Neuron (in vitro differentiated cells): ENCODE data around the gene TTC28.

ENCODE experiments used
- H2AFZ ChIP-seq: one replicate; pipeline ENCODE4 v1.6.1; 2013; ENCODE audit warnings: low read depth, mild to moderate bottlenecking, inconsistent platforms, low read length, moderate library complexity
- H3K27me3 ChIP-seq: one replicate; pipeline ENCODE4 v1.6.1; 2013; ENCODE audit warnings: low read length; ENCODE audit not compliant: insufficient read depth
- H3K36me3 ChIP-seq: one replicate; pipeline ENCODE4 v1.6.1; 2013; ENCODE audit warnings: low read length; ENCODE audit not compliant: insufficient read depth
- H3K4me1 ChIP-seq: one replicate; pipeline ENCODE4 v1.6.1; 2013; ENCODE audit warnings: low read length; ENCODE audit not compliant: insufficient read depth
- H3K4me3 ChIP-seq: 2 replicates; pipeline ENCODE4 v1.5.1; 2013; ENCODE audit warnings: mild to moderate bottlenecking, low read length, moderate library complexity
- H3K9me3 ChIP-seq: one replicate; pipeline ENCODE4 v1.6.1; 2013; ENCODE audit warnings: low read length

Gene TTC28

DNA sequence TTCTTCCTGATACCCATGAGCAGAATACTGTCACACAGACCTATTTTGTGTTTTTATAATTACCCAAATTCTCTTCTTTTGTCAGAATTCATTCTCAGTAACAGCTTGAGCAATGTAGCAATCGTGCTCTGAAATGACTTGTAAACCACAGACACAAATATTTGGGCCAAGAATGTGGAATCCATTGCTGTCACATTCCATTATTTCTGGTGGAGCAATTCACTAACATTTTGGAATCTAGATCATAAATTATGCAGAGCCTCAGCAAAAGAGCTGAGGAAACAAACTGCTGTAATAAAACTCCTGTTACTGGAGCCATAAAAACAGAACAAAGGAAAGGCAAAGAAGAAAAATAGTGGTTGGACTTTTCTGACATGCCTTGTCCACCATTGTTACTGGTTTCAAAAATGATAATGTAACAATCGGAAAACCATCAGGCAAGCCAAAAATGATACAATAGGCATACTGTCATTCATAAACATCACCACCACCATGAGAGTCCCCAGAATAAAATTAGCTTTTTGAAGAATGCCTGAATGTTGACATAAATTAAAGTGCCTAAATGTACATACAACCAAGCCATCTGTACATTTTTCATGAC lies 537.2 kb downstream of the TTC28 start:
- Histone ChIP-seq H3K36me3 (no peaks in the 10 kb centered on the region), H3K9me3 (no peaks in the 10 kb centered on the region), H3K4me1 (peaks cover 54% of the 10 kb centered on the region), H3K4me3 (no peak overlapping the region), H2AFZ (no peak overlapping the region), H3K27me3 (no peaks in the 10 kb centered on the region)

DNA sequence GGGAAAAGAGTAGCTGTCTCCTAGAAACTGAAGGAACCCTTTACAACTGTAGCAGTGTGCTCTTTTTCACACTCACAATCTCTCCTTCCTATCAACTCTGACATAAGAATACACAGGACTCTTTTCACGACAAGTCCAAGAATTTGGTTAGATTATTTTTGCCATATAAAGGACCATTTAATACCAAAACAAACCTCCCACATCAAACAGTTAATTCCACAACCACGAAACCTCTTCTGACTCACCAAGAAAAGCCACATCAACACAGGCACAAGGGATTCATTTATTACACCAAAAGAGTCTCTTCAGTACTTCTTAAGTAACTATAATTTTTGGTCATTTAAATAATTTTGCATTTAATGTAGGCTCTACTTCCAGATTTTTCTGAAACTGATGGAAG lies 538.0 kb downstream of the TTC28 start:
- H2AFZ ChIP-seq, result no peak overlapping the region
- H3K4me3 ChIP-seq, result no peak overlapping the region
- no peaks in the 10 kb centered on the region for H3K27me3 ChIP-seq
- peaks cover 46% of the 10 kb centered on the region for H3K4me1 ChIP-seq
- peaks cover 4% of the 10 kb centered on the region for H3K9me3 ChIP-seq
- H3K36me3 ChIP-seq, result no peaks in the 10 kb centered on the region

DNA sequence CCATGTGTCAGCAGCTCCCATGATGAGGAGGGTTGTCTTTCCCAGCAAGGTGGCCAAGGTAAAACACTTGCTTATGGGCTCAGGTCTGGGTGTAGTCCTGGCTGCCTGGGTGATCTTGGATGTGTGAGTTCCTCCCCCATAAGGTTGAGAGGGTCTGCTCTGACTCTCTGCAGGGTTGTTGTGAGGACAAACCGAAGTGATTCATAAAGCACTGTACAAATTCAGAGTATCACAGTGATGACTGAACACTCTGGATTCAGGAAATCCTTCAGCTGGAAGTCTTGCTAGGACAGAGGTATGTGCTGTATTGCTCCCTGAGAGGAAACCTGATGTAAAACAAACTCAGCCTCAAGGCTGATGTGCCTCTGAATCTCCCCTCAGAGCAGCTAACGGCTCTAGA lies 539.7 kb downstream of the TTC28 start:
- peaks cover 33% of the 10 kb centered on the region for H3K4me1 ChIP-seq
- peaks cover 4% of the 10 kb centered on the region for H3K9me3 ChIP-seq
- no peaks in the 10 kb centered on the region for H3K27me3 ChIP-seq
- H3K36me3 ChIP-seq, result no peaks in the 10 kb centered on the region
- no peak overlapping the region for H3K4me3 ChIP-seq
- no peak overlapping the region for H2AFZ ChIP-seq

DNA sequence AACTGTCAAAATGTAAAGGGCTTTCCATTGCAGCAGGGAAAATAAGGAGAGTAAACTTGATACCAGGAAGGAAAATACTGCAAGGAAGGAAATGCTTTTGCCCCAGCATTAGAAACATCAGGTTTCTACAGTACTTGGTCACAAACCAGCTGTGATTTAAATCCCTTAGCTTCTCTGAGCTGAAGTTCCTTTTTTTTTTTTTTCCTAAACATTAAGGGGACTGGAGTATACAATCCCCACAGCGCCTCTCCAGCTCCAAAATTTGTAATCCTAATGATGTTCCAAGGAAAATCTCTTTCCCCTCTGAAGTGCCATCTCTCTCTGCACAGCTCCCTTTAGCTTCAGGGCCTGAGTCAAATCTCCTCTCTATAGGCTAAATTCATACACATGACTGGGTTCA lies 540.1 kb downstream of the TTC28 start:
- peaks cover 4% of the 10 kb centered on the region for H3K9me3 ChIP-seq
- H3K4me1 ChIP-seq, result peaks cover 33% of the 10 kb centered on the region
- H3K36me3 ChIP-seq, result no peaks in the 10 kb centered on the region

DNA sequence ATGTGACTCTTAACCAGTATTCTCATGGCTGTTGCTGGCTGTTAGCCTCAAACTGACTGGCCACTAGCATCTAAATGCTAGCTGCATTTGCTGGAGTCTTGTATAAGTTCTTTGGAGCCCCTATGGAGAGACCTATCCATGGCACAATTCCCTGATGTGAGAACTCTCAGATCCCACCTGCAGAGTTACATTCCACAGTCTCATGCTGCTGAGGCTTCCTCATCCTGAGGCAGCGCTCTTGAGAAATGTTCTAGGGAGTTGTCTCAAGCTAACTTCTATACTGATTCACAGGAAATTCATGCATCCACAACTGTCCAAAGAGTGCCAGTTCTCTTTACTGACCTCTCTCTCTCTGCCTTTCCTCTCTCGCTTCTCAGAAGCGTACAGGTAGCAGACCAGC lies 542.6 kb downstream of the TTC28 start:
- H3K4me1 ChIP-seq, result peaks cover 15% of the 10 kb centered on the region
- peaks cover 5% of the 10 kb centered on the region for H3K9me3 ChIP-seq
- peaks cover 2% of the 10 kb centered on the region for H3K36me3 ChIP-seq
- H3K4me3 ChIP-seq, result no peak overlapping the region
- no peak overlapping the region for H2AFZ ChIP-seq
- no peaks in the 10 kb centered on the region for H3K27me3 ChIP-seq

More for the DNA sequence above, 540.1 kb downstream of the TTC28 start:
- Histone ChIP-seq H3K4me3 (no peak overlapping the region), H2AFZ (no peak overlapping the region), H3K27me3 (no peaks in the 10 kb centered on the region)

DNA sequence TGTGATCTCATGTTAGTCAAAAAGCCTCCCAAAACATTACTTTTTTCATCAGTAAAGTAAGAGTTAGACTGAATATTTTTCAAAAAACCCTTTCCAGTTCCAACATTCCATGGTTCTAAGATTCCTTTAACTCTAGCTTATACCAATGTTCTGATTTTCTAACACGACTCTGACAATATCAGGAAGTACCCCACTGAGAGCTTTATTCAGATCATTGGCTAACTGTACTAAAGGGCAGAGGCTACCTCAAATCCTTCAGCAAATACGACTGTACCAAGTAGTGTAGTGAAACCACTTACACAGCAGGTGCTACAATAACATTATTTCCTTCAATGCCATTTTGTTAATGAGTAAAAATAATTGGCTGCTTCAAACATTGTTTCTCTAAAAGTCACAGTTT lies 547.2 kb downstream of the TTC28 start:
- no peaks in the 10 kb centered on the region for H3K27me3 ChIP-seq
- no peak overlapping the region for H3K4me3 ChIP-seq
- H3K9me3 ChIP-seq, result peaks cover 5% of the 10 kb centered on the region
- H3K4me1 ChIP-seq, result no peaks in the 10 kb centered on the region
- peaks cover 2% of the 10 kb centered on the region for H3K36me3 ChIP-seq
- H2AFZ ChIP-seq, result no peak overlapping the region

DNA sequence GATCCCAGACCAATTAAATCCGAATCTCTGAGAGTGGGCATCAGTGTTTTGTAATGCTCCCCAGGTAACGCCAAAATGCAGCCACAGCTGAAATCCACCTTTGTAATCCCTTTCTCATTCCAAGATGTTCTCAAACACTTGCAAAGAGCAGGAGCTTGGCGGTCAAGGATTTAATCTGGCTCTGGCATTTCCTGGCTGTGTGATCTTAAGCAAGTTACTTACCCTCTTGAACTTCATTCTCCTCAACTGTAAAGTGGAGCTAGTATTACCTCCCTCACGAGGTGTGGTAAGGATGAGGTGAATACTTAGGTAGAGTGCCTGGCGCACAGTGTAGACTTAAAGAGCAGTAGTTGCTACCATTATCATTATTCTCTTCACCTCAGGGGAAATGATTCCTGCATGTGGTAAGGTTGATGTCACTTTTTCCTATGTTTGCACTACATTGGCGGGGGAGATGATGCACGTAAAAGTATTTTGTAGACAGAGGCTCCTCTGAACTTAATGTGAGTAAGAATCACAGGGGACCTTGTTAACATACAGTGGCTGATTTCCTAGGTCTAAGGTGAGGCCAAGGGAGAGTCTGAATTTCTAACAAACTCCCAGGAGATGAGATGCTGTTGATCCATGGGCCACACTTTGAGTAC lies 550.2 kb downstream of the TTC28 start:
- no peaks in the 10 kb centered on the region for H3K4me1 ChIP-seq
- no peak overlapping the region for H3K4me3 ChIP-seq

DNA sequence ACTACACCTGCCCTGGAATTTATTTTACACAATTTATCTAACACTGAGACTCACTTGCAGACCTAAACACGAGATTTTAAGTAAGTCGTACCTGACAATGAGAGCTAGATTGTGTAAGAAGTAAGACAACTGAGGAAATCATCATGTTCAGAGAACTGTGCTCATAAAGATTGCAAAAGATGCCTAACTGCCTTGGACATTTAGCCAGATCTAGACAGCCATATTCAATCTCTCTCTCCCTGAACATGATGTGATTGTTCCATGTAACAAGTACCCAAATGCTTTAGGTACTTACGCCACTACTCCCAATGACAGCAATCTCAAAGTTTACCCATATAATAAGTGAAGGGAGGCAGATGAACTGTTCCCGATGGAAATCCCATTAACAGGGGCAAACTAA lies 550.8 kb downstream of the TTC28 start:
- H3K36me3 ChIP-seq, result peaks cover 2% of the 10 kb centered on the region
- no peaks in the 10 kb centered on the region for H3K4me1 ChIP-seq
- H2AFZ ChIP-seq, result no peak overlapping the region
- H3K27me3 ChIP-seq, result no peaks in the 10 kb centered on the region
- H3K9me3 ChIP-seq, result peaks cover 2% of the 10 kb centered on the region
- H3K4me3 ChIP-seq, result no peak overlapping the region

More for the DNA sequence above, 550.2 kb downstream of the TTC28 start:
- Histone ChIP-seq H2AFZ (no peak overlapping the region), H3K36me3 (peaks cover 2% of the 10 kb centered on the region), H3K9me3 (peaks cover 2% of the 10 kb centered on the region), H3K27me3 (no peaks in the 10 kb centered on the region)

DNA sequence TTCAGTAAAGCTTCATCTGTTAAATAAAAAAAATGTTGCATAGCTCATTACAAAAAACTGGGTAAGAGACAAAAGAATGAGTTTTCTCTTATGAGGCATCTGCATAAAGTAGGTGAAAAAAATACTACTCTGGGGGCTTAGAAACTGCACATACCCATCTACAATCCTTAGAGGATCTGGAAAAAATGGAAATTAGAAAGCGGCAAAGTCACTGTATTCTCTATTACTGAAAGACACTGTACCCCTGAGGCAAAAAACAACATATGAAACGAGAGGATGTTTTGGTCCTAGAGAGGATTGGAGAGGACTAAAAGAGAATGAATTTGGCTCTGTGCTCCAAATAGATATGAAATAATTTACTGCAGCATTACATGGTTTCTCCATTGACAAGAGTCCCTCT lies 553.8 kb downstream of the TTC28 start:
- H3K4me1 ChIP-seq, result no peaks in the 10 kb centered on the region
- H3K4me3 ChIP-seq, result no peak overlapping the region
- no peaks in the 10 kb centered on the region for H3K36me3 ChIP-seq
- H3K9me3 ChIP-seq, result no peaks in the 10 kb centered on the region
- H2AFZ ChIP-seq, result no peak overlapping the region
- no peaks in the 10 kb centered on the region for H3K27me3 ChIP-seq

DNA sequence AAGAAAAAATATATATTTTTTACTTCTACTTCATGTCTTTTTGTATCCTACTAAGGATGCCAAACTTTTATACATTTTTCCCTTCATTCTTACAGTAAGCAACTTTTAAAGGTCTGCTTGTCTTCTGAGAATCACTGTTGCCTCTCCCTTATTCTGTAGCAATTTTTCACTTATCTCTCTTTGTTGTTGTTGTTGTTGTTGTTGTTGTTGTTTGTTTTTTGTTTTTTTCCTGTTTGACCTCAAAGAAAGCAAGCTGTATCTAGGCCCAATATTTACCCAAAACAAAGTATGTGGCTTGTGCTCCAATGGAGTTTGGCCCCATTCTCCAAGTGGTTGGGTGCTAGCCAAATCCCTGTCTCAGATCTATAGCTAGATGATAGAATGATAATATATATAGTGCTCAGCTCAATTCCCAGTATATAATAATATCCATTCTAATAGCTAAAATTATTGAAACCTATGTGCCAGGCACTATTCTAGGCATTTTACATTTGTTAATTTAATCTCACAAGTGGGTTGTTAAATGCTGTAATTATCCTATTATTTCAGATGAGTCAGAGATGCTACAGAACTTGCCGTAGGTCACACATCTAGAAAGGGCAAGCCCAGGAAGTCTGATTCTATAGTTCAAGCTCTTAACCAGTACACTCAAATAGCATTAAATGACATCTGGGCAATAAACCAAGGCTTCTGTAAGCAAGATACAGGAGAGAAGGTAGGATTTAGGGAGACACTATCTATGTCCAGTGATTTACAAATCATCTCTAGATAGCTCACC lies 555.5 kb downstream of the TTC28 start:
- no peaks in the 10 kb centered on the region for H3K27me3 ChIP-seq
- H2AFZ ChIP-seq, result no peak overlapping the region
- H3K9me3 ChIP-seq, result no peaks in the 10 kb centered on the region
- H3K4me3 ChIP-seq, result no peak overlapping the region
- no peaks in the 10 kb centered on the region for H3K4me1 ChIP-seq
- H3K36me3 ChIP-seq, result no peaks in the 10 kb centered on the region

DNA sequence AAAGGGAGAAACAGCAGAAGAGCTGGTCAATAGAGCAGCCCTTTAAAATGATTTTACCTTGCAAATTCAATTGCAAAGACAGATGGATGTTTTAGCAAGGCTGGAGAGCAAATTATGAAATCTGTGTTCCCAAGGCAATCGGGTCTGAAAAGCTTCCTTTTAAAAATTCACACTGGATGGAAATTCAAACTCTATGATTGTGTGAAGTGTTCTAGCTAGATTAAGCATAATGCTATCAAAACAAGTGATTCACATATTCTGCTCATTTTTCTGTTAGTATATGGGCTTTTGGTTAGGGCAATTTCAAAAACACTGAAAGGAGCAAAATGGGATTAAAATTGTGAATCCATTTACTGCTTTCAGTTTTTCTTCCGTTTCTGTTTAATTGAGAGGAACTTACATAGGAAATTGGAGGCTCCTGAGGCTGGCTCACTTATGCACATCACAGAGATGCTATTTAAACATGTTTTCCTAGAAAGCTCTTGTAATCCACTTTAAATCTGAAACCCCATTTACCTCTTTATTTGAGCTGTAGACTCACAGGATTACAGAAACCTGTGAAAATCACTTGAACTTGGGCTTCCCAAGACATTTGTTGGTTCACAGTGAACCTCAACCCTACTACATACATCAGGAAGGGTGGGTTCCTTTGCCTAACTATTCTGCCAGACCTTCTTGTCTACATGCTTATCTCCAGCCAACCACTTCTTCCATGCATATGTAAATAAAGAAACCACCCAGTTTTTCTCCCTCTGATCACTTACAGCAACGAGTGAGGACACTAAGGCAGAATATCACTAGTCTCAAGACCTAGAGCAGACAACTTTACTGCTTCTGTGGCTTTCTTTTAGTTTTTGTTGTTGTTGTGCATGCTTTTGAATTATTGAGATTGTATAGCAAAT lies 558.7 kb downstream of the TTC28 start:
- Histone ChIP-seq H2AFZ (no peak overlapping the region), H3K4me1 (no peaks in the 10 kb centered on the region), H3K4me3 (no peak overlapping the region), H3K36me3 (no peaks in the 10 kb centered on the region), H3K27me3 (no peaks in the 10 kb centered on the region), H3K9me3 (no peaks in the 10 kb centered on the region)

DNA sequence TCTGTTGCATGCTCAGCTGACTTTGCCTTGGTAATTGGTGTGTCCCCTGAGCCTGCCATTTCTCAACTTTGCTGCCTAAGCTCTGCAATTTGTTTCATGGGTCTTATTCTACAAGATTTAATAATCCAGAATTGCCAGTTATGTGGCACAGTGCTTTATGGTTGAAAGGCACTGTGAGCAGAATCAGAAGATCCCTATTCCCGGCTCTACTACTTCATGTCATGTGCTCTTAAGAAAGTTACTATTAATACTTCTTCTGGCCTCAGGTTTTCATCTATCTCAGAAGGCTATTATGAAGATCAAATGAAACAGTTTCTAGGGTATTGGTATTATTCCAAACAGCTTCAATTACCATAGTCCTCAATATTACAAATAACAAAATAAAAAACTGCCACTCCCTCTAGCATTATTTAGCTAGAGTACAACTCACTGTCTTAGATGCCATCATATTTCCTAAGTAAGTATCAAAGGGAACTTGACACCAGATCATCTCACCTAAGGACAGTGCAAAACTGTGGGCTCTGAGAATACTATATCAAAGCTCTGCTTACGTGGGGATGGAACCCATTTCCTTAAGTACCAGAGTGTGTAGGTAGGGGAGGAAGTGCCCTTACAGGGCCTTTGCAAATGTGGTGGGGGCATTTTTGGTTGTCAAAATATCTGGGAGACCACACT lies 560.5 kb downstream of the TTC28 start:
- no peaks in the 10 kb centered on the region for H3K9me3 ChIP-seq
- H3K27me3 ChIP-seq, result no peaks in the 10 kb centered on the region
- H3K36me3 ChIP-seq, result no peaks in the 10 kb centered on the region
- no peak overlapping the region for H2AFZ ChIP-seq
- H3K4me3 ChIP-seq, result no peak overlapping the region
- H3K4me1 ChIP-seq, result no peaks in the 10 kb centered on the region
